ENCODE results near the gene PPP2R3A.

PPP2R3A gene

DNA sequence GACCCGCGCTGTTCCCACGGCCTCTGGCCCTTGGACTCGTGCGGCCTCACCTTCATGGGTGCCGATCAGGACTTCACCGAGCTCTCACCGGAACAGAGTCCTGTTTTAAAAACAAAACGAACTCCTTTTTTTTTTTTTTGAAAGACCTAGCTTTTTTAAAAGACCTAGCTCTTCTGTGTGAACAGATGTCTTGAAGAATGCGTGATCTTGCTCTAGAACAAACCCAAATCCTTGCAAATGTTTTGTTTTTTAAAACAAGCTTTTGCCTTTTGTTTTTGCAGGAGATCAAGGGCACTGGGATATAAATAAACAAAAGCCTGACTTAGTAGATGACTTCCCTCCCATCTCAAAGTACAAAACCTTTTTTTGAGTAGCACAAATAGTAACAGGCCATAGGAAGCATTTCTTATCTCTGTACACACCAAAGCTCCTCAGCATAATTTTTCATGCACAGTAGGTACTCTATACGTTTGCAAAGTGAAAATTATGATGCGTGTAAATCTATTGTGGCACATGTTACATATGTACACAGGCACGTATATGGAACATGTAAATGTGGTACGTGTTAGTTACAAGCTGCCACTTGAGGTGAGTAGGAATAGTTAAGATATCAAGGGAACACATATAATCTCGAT, 231.7 kb downstream of the PPP2R3A start:
- no peak for DNase-seq

Data from fibroblast of skin of right quadriceps (primary cell).